GM19035 (cell line): ENCODE measurements around the gene TTLL4.

ENCODE experiments used
- ATAC-seq: cut with Tn5 transposase; IDR thresholded peaks from one replicate; pipeline ENCODE4 v1.9.1; 2021; ENCODE audit not compliant: unreplicated experiment

TTLL4 gene

DNA sequence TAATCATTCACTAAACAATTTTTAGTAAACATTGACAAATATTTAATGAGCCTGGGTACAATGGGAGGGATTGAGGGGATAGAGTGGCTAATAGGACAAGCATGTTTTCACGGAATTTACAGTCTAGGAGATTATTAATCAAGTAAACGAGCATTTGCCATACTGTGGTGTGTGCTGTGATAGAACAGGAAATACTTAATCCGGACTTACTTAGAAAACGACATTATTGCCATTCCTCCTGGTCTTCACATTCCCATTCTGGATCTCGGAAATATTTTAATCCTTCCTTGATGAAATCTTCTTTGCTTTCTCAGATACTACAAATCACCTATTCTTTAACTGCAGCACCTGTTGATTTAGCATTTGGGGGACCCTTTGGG is 905 bp downstream of the TTLL4 start:
- ATAC-seq = no peak

DNA sequence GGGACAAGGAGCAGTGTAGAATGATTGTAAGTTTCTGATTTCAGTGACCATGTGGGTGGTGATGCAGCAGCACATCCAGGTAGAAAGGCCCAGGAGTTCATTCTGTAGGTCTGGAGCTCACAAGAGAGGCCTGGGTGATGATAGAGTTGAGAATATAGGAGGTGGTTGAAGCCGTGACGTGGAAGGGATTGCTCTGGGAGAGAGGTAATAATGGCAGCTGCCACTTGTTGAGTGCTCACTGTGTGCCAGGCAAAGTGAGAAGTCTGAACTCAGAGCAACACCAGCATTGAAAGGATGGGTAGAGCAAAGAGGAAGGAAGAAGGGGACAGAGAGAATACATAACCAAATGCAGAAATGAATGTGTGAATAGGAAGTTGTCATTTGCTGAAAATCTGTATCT is 3.3 kb downstream of the TTLL4 start:
- no peak for ATAC-seq

DNA sequence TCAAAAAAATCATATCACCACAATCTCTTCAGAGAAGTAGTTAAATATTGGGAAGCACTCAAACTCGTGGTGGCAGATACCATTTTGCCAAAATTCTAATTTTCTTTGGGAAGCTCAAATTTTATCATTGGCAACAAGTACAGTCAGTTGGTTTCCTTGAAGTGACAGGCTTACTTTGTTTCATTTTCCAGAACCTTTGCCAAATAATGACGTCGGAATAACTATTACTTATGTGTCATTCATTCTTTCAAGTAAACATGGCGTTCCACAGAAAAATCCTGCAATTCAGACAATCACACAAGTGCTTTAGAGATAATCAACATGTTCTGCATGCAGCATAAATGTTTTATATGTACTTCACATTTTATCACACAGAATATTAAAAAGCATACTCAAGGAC is 5.4 kb downstream of the TTLL4 start:
- no peak for ATAC-seq

DNA sequence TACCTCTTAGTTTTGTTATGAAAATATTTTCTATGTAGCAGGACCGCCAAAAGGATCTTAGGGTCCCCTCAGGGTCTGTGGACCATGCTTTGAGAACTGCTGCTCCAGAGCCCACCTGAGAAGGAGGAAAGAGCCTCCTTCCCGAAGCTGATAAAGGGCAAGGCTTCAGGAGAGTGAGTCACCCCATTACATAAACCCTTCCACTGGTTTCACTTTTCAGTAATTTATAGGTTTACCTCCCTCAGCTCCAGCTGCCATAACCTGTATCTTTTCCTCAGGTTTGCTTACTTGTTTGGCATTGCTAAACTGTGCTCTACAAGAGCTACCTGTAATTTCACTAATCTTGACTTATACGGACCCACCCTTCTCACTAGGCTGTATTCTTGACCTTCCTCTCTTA is 6.6 kb downstream of the TTLL4 start:
- ATAC-seq = no peak

DNA sequence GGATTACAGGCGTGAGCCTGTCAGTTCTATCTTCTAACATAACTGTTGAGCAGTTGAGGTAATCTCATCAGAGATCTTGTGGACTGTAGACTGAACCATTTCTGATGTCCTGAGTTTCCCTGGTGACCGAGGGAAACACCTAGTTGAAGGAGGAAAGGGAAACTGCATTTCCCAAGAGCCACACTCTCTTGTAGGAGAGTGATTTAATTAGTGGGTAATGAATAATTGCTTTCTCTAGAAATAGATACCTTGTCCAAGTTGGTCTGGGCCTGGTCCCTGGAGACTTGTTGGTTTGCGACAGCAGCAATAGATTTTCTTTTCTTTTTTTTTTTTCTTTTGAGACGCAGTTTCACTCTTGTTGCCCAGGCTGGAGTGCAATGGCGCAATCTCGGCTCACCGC is 7.4 kb downstream of the TTLL4 start:
- no peak for ATAC-seq

DNA sequence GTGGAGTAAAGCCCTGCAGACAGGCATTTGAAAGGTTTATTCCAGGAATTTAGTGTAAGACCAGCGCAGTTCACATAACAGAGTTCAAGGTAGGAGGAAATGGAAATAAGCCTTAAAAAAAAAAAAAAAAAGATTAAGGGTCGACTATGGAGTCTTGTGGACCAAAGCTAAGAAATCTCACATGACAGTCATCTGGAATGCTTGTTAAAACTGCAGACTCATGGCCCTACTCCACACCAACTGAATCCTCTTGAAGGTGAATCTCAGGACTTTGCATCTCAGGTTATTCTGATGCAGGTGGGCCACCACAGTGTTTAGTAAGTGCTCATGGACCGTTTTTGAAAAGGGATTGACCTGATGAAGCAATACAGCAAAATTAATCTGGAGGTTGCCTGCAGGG is 8.8 kb downstream of the TTLL4 start:
- no peak for ATAC-seq

DNA sequence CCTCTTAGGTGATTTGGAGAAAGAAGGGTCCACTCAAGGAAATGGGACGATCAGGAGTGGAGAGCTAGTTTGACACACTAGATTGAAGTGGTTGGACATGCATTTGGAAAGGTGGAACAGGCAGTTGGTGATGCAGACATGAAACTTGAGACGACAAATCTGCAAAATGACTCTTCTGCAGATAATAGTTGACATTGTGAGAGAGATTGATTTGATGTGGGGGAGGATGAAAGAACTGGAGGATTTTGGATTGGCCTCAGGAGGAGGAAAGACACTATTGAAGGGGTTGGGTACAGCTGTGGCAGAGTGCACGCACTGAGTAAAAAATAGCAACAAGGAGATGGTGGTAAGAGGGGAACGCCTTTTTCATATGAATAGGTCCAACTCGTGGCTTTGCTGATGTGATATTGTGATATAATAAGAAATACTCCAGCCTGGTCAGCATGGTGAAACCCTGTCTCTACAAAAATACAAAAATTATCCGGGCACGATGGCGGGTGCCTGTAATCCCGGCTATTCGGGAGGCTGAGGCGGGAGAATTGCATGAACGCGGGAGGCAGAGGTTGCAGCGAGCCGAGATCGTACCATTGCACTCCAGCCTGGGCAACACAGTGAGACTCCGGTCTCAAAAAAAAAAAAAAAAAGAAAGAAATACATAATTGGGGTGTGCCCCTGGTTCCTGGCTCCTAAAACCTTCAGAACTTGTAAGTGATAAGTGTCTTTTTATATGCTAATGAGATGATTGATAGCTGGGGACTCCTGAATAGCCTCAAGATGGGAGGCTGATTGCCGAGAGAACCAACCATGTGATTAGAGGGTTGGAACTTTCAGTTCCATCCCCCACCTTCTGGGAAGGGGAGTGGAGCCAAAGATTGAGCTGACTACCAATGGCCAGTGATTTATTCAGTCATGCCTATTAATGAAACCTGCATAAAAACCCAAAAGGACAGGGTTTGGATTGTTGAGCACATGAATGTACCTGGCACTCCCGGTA is 9.7 kb downstream of the TTLL4 start:
- ATAC-seq = no peak

DNA sequence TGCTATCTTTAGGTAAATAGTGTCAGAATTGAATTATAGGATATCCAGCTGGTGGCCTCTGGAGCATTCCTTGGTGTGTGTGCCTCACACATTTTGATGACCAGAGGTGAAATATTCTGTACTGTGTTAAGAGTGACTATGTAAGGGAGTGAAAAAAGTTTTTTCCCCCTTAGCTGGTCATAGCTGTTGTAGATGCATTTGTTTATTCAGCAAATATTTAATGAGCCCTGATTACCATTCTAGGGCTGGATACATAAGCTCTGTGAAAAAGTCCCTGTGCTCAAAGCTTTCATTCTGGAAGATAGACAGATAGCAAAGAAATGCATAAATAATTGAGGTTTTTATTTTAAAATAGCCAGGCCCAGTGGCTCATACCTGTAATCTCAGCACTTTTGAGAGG is 10.9 kb downstream of the TTLL4 start:
- ATAC-seq = no peak

DNA sequence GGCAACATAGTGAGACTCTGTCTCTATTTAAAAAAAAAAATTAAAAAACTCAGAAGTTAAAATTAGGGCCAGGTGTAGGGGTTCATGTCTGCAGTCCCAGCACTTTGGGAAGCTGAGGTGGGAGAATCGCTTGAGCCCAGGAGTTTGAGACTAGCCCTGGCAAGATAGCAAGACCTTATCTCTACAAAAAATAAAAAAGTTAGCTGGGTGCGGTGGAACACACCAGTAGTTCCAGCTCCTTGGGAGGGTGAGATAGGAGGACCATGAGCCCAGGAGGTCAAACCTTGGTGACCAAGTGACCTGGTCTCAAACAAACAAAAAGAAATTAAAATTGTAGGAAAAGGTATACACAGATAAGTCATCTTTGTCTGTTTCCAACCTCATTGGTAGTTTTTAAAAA is 11.3 kb downstream of the TTLL4 start:
- no peak for ATAC-seq

DNA sequence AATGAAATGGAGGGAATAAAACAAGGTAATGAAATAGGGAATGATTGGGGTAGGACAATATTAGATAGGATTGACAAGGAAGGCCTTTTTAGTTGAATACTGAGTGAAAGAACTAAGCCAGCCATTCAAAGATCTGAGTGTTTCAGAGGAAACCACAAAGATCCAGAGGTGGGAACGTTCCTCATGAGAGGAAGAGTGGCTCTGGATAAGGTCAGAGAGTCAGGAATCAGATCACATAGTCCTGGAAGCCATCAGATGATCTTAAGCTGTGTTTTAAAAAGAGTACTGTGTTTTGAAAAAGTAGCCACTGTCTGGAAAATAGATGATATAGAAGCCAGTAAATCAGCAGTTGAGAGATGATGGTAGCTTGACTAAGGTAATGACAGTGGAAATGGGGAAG is 11.8 kb downstream of the TTLL4 start:
- no peak for ATAC-seq

DNA sequence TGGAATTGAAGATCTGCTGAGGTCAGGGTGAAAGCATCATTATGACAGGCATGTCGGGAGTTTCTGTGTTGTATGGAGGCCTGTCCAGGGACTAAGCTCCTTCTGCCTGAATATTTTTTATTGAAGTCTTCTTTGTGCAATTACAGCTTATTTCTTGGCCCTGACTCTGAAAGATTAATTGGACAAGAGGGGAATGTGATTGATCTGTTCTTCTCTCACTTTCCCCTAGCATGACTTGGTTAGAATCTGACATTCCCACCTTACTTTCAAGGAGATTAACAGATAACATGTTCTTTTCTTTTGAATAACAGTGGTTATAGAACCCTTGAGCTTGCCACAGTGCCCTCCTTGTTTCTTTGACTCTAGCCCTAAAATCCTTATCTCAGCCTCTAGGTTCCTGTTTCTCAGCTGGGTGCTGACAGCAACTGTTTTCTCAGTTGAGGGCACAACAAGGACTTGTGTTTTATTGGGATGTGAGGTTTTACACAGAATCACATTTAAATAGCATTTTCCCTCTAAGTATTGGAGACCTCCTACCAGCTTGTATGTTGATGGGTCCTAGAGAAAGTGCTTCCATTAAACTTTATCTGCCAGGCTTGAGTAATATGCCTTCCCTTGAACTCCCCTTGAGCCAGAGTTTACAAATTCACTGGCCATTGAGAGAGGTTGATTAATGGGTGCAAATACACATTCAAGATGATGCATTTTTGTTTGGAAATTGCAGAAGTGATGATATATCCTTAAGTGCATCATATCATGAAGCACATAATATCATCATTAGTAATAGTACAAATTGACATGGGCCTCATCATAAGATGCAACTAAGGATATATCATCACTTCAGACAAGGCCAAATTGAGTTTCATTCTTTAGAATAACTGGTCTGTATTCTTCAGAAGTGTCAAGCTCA is 12.5 kb downstream of the TTLL4 start:
- ATAC-seq = no peak

DNA sequence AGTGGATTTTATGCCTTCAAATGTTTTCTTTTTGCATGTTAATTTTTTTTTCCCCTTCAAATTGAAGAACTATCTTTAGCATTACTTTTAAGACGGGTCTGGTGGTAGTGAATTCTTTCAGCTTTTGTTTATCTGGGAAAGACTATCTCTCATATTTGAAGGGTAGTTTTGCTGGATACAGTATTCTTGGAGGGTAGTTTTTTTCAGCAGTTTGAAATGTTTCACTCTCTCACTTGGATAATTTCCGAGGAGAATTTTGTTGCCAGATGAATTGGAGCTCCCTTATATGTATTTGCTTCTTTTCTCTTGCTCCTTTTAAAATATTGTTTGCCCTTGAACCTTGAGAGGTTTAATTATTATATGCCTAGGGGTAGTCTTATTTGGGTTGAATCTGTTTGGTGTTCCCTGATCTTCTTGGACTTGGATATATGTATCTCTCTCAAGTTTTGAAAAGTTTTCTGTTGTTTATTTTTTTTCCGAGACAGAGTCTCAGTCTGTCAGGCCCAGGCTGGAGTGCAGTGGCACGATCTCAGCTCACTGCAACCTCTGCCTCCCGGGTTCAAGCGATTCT is 15.5 kb downstream of the TTLL4 start:
- ATAC-seq = no peak

DNA sequence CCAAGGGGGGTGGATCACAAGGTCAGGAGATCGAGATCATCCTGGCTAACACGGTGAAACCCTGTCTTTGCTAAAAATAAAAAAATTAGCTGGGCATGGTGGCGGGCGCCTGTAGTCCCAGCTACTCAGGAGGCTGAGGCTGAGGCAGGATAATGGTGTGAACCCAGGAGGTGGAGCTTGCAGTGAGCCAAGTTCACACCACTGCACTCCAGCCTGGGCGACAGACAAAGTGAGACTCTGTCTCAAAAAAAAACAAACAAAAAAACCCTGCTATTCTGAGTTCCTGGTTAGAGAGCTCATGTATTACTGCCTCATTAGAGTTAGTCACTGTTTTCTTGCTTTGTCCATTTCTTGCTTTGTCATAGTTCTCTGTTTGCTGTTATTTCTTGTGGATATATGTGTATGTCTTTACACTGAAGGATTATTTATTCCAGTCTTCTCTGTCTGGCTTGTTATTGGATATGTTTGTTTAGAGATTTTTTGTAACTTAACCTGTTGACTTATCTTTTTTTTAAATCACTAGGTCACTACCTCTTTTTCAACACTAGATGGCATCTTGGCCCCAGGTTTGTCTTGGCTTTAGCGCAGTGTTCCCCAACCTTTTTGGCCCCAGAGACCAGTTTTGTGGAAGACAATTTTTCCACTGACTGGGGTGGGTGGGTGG is 17.0 kb downstream of the TTLL4 start:
- ATAC-seq = no peak

DNA sequence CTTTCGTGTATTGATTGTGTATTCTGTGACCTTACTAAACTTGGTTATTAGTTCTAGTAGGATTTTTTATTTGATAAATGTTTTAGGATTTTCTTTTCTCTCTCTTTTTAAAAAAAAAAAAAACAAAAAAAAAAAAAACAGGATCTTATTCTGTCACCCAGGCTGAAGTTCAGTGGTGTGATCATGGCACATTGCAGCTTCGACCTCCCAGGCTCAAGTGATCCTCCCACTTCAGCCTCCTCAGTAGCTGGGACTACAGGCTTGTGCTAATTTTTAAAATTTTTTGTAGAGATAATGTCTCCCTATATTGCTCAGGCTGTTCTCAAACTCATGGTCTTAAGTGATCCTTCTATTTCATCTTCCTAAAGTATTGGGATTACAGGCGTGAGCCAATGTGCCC is 19.0 kb downstream of the TTLL4 start:
- no peak for ATAC-seq

DNA sequence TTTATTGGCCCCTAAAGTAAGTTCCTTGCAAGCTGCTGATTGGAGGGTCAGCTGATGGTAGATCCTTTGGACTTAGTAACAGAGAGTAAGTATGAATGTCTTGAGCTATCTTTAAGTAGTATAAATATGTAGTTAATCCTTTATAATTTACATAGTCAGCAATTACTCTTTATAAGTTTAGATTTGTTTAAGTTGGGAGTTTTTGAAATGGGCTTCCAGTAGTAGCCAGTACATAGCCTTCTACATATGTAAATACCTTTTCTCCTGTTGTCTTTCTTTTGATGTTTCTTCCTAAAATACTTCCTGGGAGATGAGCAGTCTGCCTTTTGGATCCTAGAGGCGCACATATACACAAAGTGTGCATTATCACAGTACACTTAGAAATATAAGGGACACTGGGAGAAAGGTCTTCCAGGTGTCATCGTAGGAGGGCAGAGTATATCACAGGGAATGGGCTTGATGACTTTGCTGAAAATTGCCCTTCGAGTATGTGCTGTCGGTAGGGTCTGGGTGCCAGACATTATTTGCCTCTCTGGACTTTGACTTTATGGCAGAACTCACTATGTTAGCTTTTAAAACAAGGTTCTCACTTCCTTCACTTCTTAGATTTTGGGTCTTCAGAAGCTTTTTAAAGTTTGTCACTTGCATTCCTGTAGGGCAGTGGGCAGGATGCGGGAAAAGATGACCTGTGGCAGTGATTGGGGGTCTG is 21.6 kb downstream of the TTLL4 start:
- no peak for ATAC-seq

DNA sequence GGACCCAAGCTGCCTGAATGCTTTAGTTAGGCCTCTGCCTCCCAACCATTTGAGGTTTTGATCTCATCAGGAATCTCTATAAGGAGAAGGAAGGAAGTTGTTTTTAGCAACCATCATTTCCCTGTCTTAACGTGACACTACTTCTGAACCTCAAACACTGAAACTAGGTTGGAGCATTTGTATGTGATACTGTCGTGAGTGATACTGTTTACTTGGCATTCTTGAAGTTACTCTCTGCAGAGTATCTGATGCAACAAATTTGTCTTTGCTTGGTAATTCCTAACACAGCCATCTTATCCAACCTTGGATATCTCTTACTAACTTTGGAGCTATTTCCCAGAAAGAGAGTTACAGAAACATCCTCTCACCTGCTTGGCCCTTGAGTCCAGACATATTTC is 22.1 kb downstream of the TTLL4 start:
- ATAC-seq = no peak

DNA sequence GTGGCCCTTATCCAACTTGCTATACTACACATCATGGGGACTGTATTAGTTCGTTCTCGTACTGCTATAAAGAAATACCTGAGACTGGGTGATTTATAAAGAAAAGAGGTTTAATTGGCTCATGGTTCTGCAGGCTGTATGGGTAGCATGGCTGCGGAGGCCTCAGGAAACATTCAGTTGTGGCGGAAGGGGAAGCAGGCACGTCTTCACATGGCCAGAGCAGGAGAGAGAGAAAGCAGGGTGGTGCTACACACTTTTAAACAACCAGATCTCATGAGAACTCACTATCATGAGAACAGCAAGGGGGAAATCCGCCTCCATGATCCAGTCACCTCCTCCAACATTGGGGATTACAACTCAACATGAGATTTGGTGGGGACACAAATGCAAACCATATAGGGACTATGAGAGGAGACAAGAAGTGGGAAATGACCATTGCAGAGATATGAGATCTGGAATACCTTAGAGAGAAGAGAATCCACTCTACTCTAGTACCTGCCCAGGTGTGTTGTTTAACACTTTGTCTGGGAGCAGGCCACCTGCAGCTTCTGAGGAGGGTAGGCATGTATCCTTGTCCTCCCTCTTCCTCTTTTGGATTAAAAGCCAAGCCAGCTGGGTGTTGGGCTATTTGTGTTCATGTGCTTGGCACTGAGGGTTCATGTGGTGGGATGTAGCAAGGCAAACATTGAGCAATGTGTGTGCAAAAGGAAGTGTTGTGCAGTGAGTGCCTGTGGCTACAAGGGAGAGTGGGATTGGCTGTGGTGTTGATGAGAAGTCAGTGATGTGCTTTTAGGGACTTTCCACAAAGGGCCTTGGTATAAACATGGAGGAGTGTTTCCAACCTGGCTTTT is 22.8 kb downstream of the TTLL4 start:
- no peak for ATAC-seq

DNA sequence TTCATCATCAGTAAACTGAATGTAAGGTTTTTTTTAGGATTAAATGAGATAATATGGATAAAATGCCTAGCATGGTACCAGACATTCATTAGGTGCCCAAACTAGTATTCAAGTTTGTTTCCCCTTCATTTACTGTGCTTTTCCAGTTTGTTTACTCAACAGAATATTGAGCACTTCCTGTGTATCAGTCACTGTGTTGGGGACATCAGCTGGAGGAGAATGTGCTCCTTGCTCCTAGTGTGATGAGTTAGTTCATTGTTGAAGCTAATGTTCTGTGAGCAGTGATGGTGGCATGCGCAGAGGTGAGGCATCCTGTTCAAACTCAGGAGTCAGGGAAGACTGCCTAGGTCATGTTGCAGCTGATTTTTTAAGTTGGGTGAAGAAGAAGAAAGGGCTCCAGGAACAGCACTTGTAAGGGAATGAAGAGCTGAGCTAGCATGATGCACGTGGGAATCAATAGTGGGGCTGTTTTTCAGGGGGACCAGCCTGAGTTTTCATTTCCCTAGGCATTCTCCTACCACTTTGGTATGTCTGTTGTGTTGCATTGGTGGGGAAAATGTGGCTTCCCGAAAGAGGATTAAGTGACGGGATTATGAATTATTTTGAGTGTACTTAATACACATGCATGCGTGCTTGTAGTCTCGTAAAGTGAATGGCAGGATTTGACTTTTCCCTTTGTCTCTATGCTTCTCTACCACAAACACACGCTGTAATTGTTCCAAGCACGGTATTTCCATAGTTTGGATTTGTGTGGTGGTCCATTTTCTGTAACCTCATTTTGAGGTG is 23.7 kb downstream of the TTLL4 start:
- ATAC-seq = no peak

DNA sequence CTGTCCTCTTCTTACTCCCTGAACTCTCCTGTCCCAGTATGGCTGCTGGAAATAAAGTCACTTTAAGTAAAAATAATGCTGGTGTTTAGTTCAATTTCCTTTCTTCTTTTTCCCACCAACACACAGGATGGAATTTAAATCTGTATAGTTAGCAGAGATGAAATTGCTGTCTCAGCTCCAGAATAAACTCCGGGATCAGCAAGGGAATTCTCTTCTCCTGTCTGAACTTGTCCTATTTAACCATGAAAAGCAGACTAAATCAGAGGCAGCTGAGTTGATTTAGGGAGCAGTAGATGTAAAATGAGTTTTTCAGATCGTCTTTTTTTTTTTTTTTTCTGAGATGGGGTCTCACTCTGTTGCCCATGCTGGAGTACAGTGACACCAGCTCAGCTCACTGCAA is 25.9 kb downstream of the TTLL4 start:
- ATAC-seq = no peak
